K562 (cell line): ENCODE results near the gene VPS13D. TPM values are rescaled to one million over a fixed set of nuclear protein-coding genes. Genes with fewer than 3 reads are reported as not detected.

Source experiments
- C11orf30 ChIP-seq: fragments of 450-650 bp; IDR thresholded peaks from 2 replicates; pipeline ENCODE4 v1.6.1; 2016; ENCODE audit warnings: low read depth, mild to moderate bottlenecking
- CTCF ChIP-seq, 3 experiments: IDR thresholded peaks in 2 of 3; conservative IDR thresholded peaks in 1 of 3; 2 replicates each; pipeline ENCODE4 v1.5.1; 2011 to 2012; ENCODE audit warnings: low read length in 3 of 3, mild to moderate bottlenecking in 3 of 3, control low read depth in 2 of 3, improper control_type of control experiment in 1 of 3, inconsistent platforms in 1 of 3, low read depth in 1 of 3, mixed read lengths in 1 of 3, moderate library complexity in 1 of 3; ENCODE audit not compliant: insufficient read depth in 2 of 3
- EHMT2 ChIP-seq: fragments of 450-650 bp; IDR thresholded peaks from 2 replicates; pipeline ENCODE4 v1.6.1; 2018; ENCODE audit warnings: antibody characterized with exemption
- HSF4 ChIP-seq: fragments of 250-450 bp; sonication (Bioruptor Pico); IDR thresholded peaks from 2 replicates; pipeline ENCODE4 v2.1.2; 2022; ENCODE audit warnings: mild to moderate bottlenecking, moderate library complexity, borderline replicate concordance
- MCM3 ChIP-seq: fragments of 450-650 bp; IDR thresholded peaks from 2 replicates; pipeline ENCODE4 v1.6.1; 2016
- MTA3 ChIP-seq: fragments of 450-650 bp; formaldehyde crosslinking; IDR thresholded peaks from 2 replicates; pipeline ENCODE4 v1.6.1; 2017; ENCODE audit warnings: mild to moderate bottlenecking, borderline replicate concordance
- PATZ1 ChIP-seq: fragments of 250-450 bp; sonication (Bioruptor Pico); IDR thresholded peaks from 2 replicates; pipeline ENCODE4 v1.5.0; 2020; ENCODE audit warnings: mild to moderate bottlenecking, borderline replicate concordance
- POLR2A ChIP-seq: fragments of 450-650 bp; conservative IDR thresholded peaks from 2 replicates; pipeline ENCODE4 v1.6.1; 2016
- RNF219 ChIP-seq: fragments of 250-450 bp; sonication (Bioruptor Pico); IDR thresholded peaks from 2 replicates; pipeline ENCODE4 v1.5.0; 2022; ENCODE audit warnings: mild to moderate bottlenecking
- SAP30 ChIP-seq: fragments of 200-600 bp; sonication (generic); IDR thresholded peaks from 2 replicates; pipeline ENCODE4 v1.6.1; 2012; ENCODE audit warnings: borderline replicate concordance, low read depth, mild to moderate bottlenecking, moderate library complexity, low read length, control low read depth, inconsistent platforms; ENCODE audit not compliant: insufficient read depth, poor library complexity, severe bottlenecking
- ZBTB11 ChIP-seq, 3 experiments: fragments of 200-800 bp in 1 of 3; fragments of 250-450 bp in 1 of 3; fragments of 450-650 bp in 1 of 3; sonication (Bioruptor Pico) in 1 of 3; sonication (Bioruptor generic) in 1 of 3; formaldehyde crosslinking in 1 of 3; IDR thresholded peaks; 2 replicates each; pipeline versions ENCODE4 v1.6.1 to v1.8.0; 2016 to 2022; ENCODE audit warnings: mild to moderate bottlenecking in 2 of 3, missing genetic modification characterization in 2 of 3, missing compliant biosample characterization in 1 of 3, moderate library complexity in 1 of 3
- ZHX1 ChIP-seq: fragments of 150-350 bp; conservative IDR thresholded peaks from 2 replicates; pipeline ENCODE4 v1.6.1; 2014; ENCODE audit warnings: low read length
- ZNF124 ChIP-seq: sonication (generic); formaldehyde crosslinking; IDR thresholded peaks from 2 replicates; pipeline ENCODE4 v1.8.1; 2022; ENCODE audit warnings: missing genetic modification reagents
- ZNF584 ChIP-seq: fragments of 200-800 bp; sonication (Bioruptor generic); IDR thresholded peaks from 2 replicates; pipeline ENCODE4 v1.6.1; 2016; ENCODE audit warnings: low read depth, mild to moderate bottlenecking, missing genetic modification characterization, missing compliant biosample characterization
- polyA plus RNA-seq, 8 experiments: library from polyadenylated mRNA; depleted of rRNA in 4 of 8; stranded (reverse) in 5 of 8; unstranded in 3 of 8; fragments of >200 nt; fragmentation: Nextera tagmentation in 2 of 8; fragmentation: Illumina TruSeq in 1 of 8; extraction: Ambion mirVana in 2 of 8; extraction: Trizol in 1 of 8; gene quantifications; 2 replicates each; pipeline versions ENCODE4 v1.2.1 to v1.2.3, GENCODE V29; 2011 to 2014; ENCODE audit warnings: inconsistent platforms in 1 of 8, missing spikeins in 1 of 8
- total RNA-seq, 7 experiments: library from RNA; depleted of rRNA in 6 of 7; stranded (reverse); fragments of >200 nt in 6 of 7; fragmentation: Illumina TruSeq in 2 of 7; extraction: Trizol in 2 of 7; gene quantifications; 2 replicates each; pipeline versions ENCODE4 v1.2.1 to v1.2.3, GENCODE V29; 2011 to 2021; ENCODE audit warnings: low replicate concordance in 1 of 7

VPS13D gene
- total and polyA plus RNA-seq, 9 of the 15 experiments (the other 6 are each of a cell fraction or from before 2014, with no cell fraction given): 6.1 to 51.5 (median 38.5) TPM

GRCh38 chr1:12208764-12209494, 20.9 kb upstream of the VPS13D start (continued):
- TF ChIP-seq CTCF (IDR thresholded peaks at IDR 0.05 in 2 of 3, conservative IDR thresholded peaks at IDR 0.05 in 1 of 3; ENCODE audit: insufficient read depth in 2 of 3, low read depth in 1 of 3, low read length in 3 of 3) (peak; percentile 94 to 97 (median 96)), MTA3 (peak; percentile 74; the same call in 1 of the 2 replicates), POLR2A (peak; percentile 66; the same call in 1 of the 2 replicates), ZBTB11 (CRISPR knock-in tag; IDR thresholded peaks at IDR 0.05) (no peak), SAP30 (no peak), PATZ1 (no peak), ZNF584 (CRISPR knock-in tag) (no peak), C11orf30 (no peak), HSF4 (CRISPR knock-in tag) (no peak), MCM3 (no peak), ZHX1 (no peak), EHMT2 (no peak), RNF219 (no peak), ZNF124 (CRISPR knock-in tag) (no peak)
